ENCODE measurements around the gene SLC35A3. TPM values are rescaled to one million over a fixed set of nuclear protein-coding genes. Genes with fewer than 3 reads are reported as not detected.
"Not testable (repeated sequence)": the region's sequence is repeated elsewhere in the genome, so short reads cannot be mapped to it uniquely, and the experiment has no call there.

Gene SLC35A3
- total RNA-seq, 4 donors from 2014 or later, result 14.3 to 23.5 (median 17.2) TPM

DNA sequence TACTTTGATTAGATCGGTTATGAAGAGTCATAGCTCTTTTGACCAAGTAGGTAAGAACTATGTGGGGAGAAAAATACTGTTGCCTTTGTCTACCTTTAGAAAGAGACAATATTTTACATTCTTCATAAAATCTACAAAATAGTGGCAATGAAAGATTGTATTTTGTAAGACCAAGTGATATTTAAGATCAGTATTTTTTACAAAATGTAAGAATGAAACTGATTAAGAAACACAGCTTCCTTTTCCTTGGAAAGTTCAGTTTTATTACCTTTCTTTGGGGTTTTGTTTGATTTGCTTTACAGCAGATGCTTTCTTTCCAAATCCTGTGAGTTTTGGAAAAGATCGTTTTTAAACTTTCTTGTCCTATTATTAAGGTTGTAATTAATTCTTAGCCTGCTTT, 69.8 kb downstream of the SLC35A3 start:
- WGBS, result 9% methylated on average over 2 of the region's 2 CpGs
- DNase-seq (ENCODE audit: low spot score in 2 of 2), result no peak
- H3K36me3 ChIP-seq, result no peaks in the 10 kb centered on the region
- no peaks in the 10 kb centered on the region for H3K27me3 ChIP-seq
- TF ChIP-seq, protein P1, sequence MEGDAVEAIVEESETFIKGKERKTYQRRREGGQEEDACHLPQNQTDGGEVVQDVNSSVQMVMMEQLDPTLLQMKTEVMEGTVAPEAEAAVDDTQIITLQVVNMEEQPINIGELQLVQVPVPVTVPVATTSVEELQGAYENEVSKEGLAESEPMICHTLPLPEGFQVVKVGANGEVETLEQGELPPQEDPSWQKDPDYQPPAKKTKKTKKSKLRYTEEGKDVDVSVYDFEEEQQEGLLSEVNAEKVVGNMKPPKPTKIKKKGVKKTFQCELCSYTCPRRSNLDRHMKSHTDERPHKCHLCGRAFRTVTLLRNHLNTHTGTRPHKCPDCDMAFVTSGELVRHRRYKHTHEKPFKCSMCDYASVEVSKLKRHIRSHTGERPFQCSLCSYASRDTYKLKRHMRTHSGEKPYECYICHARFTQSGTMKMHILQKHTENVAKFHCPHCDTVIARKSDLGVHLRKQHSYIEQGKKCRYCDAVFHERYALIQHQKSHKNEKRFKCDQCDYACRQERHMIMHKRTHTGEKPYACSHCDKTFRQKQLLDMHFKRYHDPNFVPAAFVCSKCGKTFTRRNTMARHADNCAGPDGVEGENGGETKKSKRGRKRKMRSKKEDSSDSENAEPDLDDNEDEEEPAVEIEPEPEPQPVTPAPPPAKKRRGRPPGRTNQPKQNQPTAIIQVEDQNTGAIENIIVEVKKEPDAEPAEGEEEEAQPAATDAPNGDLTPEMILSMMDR (IDR thresholded peaks at IDR 0.05), result no peak
- TF ChIP-seq POLR2AphosphoS5 (IDR thresholded peaks at IDR 0.05) (no peak), POLR2A (IDR thresholded peaks at IDR 0.05) (no peak), EP300 (IDR thresholded peaks at IDR 0.05) (no peak)
- H3K4me3 ChIP-seq, result peak overlapping the region; percentile 92
- peaks cover 39% of the 10 kb centered on the region for H3K4me1 ChIP-seq
- H3K27ac ChIP-seq, result no peak overlapping the region
- H3K9me3 ChIP-seq, result no peaks in the 10 kb centered on the region

DNA sequence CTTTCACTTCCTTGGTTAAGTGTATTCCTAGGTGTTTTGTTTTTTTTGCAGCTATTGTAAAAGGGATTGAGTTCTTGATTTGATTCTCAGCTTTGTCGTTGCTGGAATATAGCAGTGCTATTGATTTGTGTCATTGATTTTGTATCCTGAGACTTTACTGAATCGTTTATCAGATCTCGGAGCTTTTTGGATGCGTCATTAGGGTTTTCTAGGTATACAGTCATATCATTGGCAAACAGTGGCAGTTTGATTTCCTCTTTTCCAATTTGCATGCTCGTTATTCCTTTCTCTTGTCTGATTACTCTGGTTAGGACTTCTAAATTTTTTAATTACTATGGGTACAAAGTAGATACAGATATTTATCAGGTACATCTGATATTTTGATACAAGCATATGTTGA, 75.4 kb downstream of the SLC35A3 start:
- H3K27me3 ChIP-seq, result no peaks in the 10 kb centered on the region
- H3K4me1 ChIP-seq, result peaks cover 27% of the 10 kb centered on the region

DNA sequence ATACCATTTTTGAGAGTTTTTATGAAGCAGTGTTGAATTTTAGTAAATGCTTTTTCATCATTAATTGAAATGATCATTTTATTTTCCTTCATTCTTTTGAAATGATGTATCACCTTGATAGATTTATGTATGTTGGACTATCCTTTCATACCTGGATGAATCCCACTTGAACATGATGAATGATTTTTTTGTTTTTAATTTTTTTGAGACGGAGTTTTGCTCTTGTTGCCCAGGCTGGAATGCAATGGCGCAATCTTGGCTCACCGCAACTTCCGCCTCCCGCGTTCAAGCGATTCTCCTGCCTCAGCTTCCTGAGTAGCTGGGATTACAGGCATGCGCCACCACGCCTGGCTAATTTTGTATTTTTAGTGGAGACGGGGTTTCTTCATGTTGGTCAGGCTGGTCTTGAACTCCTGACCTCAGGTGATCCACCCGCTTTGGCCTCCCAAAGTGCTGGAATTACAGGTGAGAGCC, 77.5 kb downstream of the SLC35A3 start:
- not testable (repeated sequence) for H3K36me3 ChIP-seq; H3K27ac ChIP-seq; H3K4me3 ChIP-seq; H3K27me3 ChIP-seq; H3K9me3 ChIP-seq; DNase-seq (ENCODE audit: low spot score in 2 of 2)
- 83% methylated on average over 11 of the region's 11 CpGs for WGBS
- peaks cover 17% of the 10 kb centered on the region for H3K4me1 ChIP-seq

More for the DNA sequence above, 75.4 kb downstream of the SLC35A3 start:
- TF ChIP-seq POLR2A (IDR thresholded peaks at IDR 0.05) (no peak), POLR2AphosphoS5 (IDR thresholded peaks at IDR 0.05) (no peak), EP300 (IDR thresholded peaks at IDR 0.05) (no peak)
- TF ChIP-seq, protein P1 (IDR thresholded peaks at IDR 0.05), result no peak
- Histone ChIP-seq H3K27ac (no peak overlapping the region), H3K9me3 (no peaks in the 10 kb centered on the region), H3K4me3 (no peak overlapping the region), H3K36me3 (no peaks in the 10 kb centered on the region)
- WGBS, result 91% methylated on average over 5 of the region's 5 CpGs
- no peak for DNase-seq (ENCODE audit: low spot score in 2 of 2)

DNA sequence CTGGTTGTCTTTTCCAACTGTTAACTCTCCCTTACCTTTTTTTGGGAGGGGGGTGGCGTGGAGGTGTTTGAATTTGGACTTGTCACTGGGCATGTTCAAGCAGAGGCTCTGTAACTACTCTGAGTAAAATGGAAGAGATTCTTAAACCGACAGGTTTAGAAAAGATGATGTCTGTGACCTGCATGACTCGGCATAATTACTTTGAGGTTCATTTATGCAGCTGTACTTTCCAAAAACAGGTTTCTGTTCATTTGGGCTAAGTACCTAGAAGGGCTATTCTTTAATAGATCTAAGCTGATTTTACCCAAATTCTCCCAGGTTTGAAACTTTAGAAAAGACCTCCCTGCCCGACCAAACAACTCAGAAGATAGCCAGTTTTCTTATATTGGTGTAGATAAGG, 80.3 kb downstream of the SLC35A3 start:
- H3K27me3 ChIP-seq, result no peaks in the 10 kb centered on the region
- TF ChIP-seq EP300 (IDR thresholded peaks at IDR 0.05) (no peak), POLR2A (IDR thresholded peaks at IDR 0.05) (no peak), POLR2AphosphoS5 (IDR thresholded peaks at IDR 0.05) (no peak)
- WGBS, result 54% methylated on average over 4 of the region's 4 CpGs
- peaks cover 12% of the 10 kb centered on the region for H3K4me1 ChIP-seq
- peaks cover 6% of the 10 kb centered on the region for H3K36me3 ChIP-seq
- H3K9me3 ChIP-seq, result no peaks in the 10 kb centered on the region
- no peak for DNase-seq (ENCODE audit: low spot score in 2 of 2)
- H3K4me3 ChIP-seq, result no peak overlapping the region
- H3K27ac ChIP-seq, result no peak overlapping the region

DNA sequence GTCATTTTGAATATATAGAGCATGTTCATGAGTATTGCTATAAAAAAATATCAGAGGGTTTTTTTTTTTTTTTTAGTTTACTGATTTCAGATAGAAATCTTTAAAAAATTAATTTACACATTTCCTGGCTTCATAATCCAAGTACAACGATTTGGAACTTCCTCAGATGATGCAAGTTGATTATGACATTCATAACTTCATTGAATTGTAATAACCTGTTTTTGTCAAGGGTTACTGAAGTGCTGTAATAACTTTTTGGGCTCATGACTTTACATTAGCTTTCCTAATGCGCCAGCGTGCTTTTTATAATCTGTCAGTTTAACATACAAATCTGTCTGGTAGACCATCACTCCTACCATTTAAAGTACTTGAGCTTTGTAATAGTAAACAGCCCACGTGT, 81.6 kb downstream of the SLC35A3 start:
- 73% methylated on average over 4 of the region's 4 CpGs for WGBS

DNA sequence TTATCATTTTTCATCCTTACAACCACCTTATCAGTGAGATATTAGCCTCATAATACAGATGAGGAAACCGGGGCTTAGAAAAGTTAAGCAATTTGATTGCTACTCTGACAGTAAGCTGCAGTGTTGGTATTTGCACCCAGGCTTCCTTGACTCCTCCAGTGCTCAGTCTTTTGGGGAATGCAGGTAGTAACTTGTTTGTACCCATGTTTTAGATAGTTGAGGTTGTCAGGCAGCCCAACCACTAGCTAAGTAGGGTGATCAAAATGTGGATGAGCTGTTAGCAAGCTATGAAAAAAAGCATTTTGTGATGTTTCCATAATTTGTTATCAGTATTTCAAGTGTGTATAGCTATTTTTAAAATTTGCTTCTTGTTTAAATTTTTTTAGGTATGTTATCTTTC, 82.1 kb downstream of the SLC35A3 start:
- Histone ChIP-seq H3K9me3 (no peaks in the 10 kb centered on the region), H3K27me3 (no peaks in the 10 kb centered on the region), H3K36me3 (peaks cover 6% of the 10 kb centered on the region), H3K27ac (no peak overlapping the region), H3K4me3 (no peak overlapping the region), H3K4me1 (peaks cover 9% of the 10 kb centered on the region)
- DNase-seq (ENCODE audit: low spot score in 2 of 2), result no peak
- 76% methylated on average over 1 of the region's 1 CpG for WGBS
- TF ChIP-seq, protein P1 (IDR thresholded peaks at IDR 0.05), result no peak
- TF ChIP-seq POLR2A (IDR thresholded peaks at IDR 0.05), result no peak
- no peak for TF ChIP-seq EP300 (IDR thresholded peaks at IDR 0.05)
- no peak for TF ChIP-seq POLR2AphosphoS5 (IDR thresholded peaks at IDR 0.05)

More for the DNA sequence above, 81.6 kb downstream of the SLC35A3 start:
- H3K27me3 ChIP-seq, result no peaks in the 10 kb centered on the region
- H3K9me3 ChIP-seq, result no peaks in the 10 kb centered on the region
- H3K4me3 ChIP-seq, result no peak overlapping the region
- H3K36me3 ChIP-seq, result peaks cover 6% of the 10 kb centered on the region
- TF ChIP-seq EP300 (IDR thresholded peaks at IDR 0.05) (no peak), POLR2AphosphoS5 (IDR thresholded peaks at IDR 0.05) (no peak), POLR2A (IDR thresholded peaks at IDR 0.05) (no peak)
- TF ChIP-seq, protein P1 (IDR thresholded peaks at IDR 0.05), result no peak
- H3K4me1 ChIP-seq, result peaks cover 12% of the 10 kb centered on the region
- H3K27ac ChIP-seq, result no peak overlapping the region
- DNase-seq (ENCODE audit: low spot score in 2 of 2), result no peak
